Subcutaneous abdominal adipose tissue (tissue), 5 donors: ENCODE measurements around the gene CCDC40.

Experiments used
- H3K27ac ChIP-seq: one replicate; pipeline ENCODE4 v1.7.0; 2013; ENCODE audit warnings: low read depth, mild to moderate bottlenecking, inconsistent platforms, low read length, moderate library complexity
- H3K27me3 ChIP-seq, 5 donors: one replicate each; pipeline ENCODE4 v1.7.0; 2013; ENCODE audit warnings: low read length in 5 of 5, inconsistent platforms in 1 of 5; ENCODE audit not compliant: control insufficient read depth in 5 of 5, insufficient read depth in 4 of 5
- H3K36me3 ChIP-seq, 5 donors: one replicate each; pipeline ENCODE4 v1.7.0; 2013; ENCODE audit warnings: low read length in 5 of 5; ENCODE audit not compliant: control insufficient read depth in 5 of 5, insufficient read depth in 5 of 5
- H3K4me1 ChIP-seq, 5 donors: one replicate each; pipeline ENCODE4 v1.7.0; 2013; ENCODE audit warnings: low read length in 5 of 5, mild to moderate bottlenecking in 3 of 5, moderate library complexity in 1 of 5; ENCODE audit not compliant: control insufficient read depth in 5 of 5, insufficient read depth in 5 of 5
- H3K4me3 ChIP-seq, 5 donors: one replicate each; pipeline ENCODE4 v1.7.0; 2013; ENCODE audit warnings: low read length in 5 of 5, low read depth in 1 of 5
- H3K9ac ChIP-seq, 5 donors: one replicate each; pipeline ENCODE4 v1.7.0; 2013; ENCODE audit warnings: low read length in 5 of 5, mild to moderate bottlenecking in 4 of 5, moderate library complexity in 3 of 5
- H3K9me3 ChIP-seq, 5 donors: one replicate each; pipeline ENCODE4 v1.7.0; 2013; ENCODE audit warnings: low read length in 5 of 5; ENCODE audit not compliant: control insufficient read depth in 5 of 5
- donor health status: healthy.
- donor health status: healthy.
- donor health status: healthy.
- donor health status: healthy.
- donor health status: healthy.

Gene CCDC40

DNA sequence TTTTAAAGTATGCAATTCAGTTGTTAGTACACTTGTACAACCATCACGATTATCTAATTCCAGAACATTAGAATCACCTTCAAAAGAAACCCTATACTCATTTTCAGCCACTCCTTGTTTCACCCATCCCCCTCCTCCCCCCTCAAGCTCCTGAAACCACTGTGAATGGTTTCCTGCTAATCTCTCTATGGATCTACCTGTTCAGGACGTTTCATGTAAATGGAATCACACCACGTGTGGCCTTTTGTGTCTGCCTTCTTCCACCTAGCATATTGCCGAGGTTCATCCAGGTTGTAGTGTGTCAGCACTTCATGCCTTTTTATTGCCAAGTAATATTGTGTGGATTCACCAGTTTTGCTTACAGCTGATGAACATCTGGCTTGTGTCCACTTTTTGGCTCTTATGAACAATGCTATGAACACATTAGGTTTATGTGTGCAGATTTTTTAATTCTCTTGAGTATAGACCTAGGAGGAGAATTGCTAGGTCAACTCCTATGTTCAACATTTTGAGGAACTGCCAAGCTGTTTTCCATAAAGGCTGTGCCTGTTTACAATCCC lies 92.6 kb downstream of the CCDC40 start:
- Histone ChIP-seq H3K36me3 (peaks cover 0 to 14% (median 11%) of the 10 kb centered on the region in 5 donors), H3K4me3 (no peak overlapping the region), H3K27ac (no peak overlapping the region), H3K9me3 (no peaks in the 10 kb centered on the region), H3K27me3 (peaks cover 0 to 5% (median 3%) of the 10 kb centered on the region in 5 donors), H3K4me1 (no peaks in the 10 kb centered on the region), H3K9ac (no peak overlapping the region)

DNA sequence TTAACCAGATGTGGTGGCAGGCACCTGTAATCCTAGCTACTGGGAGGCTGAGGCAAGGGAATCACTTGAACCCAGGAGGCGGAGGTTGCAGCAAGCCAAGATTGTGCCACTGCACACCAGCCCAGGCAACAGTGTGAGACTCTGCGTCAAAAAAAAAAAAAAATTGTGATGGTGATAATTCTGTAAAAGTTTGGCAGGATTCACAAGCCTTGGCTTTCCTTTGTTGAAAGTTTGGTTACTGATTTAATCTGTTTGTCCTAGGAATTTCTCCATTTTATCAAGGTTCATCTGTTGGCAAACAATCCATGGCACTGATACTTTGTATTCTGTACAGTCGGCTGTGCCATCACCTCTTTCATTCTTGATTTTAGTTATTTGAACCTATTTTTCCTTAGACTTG lies 94.5 kb downstream of the CCDC40 start:
- peaks cover 0 to 3% (median 0%) of the 10 kb centered on the region in 5 donors for H3K27me3 ChIP-seq
- H3K4me1 ChIP-seq = no peaks in the 10 kb centered on the region
- H3K27ac ChIP-seq = no peak overlapping the region
- H3K4me3 ChIP-seq = no peak overlapping the region
- H3K9ac ChIP-seq = no peak overlapping the region
- peaks cover 7 to 32% (median 27%) of the 10 kb centered on the region in 5 donors for H3K36me3 ChIP-seq
- H3K9me3 ChIP-seq = no peaks in the 10 kb centered on the region

DNA sequence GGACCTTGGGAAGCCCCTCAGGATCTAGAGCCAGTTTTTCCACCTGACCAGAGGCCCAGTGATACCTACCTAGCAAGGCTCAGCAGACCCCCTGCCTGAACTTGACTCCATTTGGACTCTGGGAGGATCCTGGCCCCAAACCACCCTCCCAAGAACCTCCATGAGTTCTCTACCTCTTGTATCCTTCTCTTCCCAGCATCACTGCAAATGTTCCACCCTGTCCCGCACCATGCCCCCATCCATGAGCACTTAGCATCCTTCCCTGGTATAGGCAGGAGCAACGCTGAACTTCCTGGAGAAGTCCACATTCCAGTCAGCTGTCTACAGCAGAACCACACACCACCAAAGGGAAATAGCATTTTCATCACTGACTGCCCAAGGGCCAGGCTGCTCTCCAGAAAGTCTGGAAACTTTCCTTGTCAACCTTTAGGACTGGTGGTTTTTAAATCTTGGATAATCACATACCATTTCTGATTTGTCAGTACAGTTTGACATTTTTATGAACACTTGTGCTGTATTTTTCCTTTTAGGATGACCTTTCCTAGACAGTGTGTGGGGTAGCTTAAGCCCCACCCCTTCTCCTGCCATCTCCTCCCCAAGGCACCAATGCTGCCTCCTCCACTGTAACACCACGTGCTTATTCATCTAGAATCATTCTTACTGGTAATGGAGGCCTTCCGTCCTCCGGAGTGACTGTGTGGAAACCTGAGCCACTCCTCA lies 96.6 kb downstream of the CCDC40 start:
- Histone ChIP-seq H3K4me1 (no peaks in the 10 kb centered on the region), H3K9ac (no peak overlapping the region), H3K27me3 (peaks cover 0 to 3% (median 0%) of the 10 kb centered on the region in 5 donors), H3K27ac (no peak overlapping the region), H3K36me3 (peaks cover 16 to 53% (median 48%) of the 10 kb centered on the region in 5 donors), H3K9me3 (no peaks in the 10 kb centered on the region), H3K4me3 (no peak overlapping the region)

DNA sequence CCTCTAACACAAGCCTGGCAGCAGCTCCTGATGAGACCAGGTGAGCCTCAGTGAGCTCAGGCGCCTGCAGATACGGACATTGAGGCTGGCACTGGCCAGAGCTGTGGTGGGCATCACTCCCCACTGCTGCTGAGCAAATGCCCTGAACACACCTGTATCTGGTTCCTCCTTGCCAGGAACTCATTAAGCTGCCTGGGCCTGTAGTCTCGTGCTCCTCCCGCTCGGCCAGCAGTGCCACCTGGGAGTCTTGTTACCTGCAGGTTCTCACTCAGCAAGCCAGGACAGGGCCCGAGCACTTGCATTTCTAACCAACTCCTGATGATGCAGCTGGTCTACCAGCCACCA lies 97.2 kb downstream of the CCDC40 start:
- Histone ChIP-seq H3K4me3 (no peak overlapping the region), H3K9ac (no peak overlapping the region), H3K36me3 (peaks cover 16 to 58% (median 53%) of the 10 kb centered on the region in 5 donors), H3K27me3 (peaks cover 0 to 3% (median 0%) of the 10 kb centered on the region in 5 donors), H3K4me1 (no peaks in the 10 kb centered on the region), H3K27ac (no peak overlapping the region), H3K9me3 (no peaks in the 10 kb centered on the region)

DNA sequence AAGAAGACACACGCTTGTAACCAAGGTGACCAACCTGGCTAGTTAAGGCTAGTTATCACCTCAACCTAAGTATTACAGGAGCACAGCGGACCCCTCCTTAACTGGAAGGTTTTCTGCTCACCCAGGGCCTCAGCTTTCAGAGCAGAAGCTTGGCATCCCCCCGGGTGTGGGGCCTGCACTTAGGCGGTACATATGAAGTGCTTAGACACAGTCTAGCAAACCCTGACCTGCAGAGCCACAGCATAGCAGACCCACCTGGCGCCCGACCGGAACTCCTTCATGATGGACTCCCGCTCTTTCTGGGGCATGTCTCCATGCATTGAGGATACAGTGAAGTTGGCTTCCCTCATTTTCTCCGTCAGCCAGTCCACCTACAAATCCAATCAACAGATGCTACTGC lies 100.7 kb downstream of the CCDC40 start:
- Histone ChIP-seq H3K4me1 (no peaks in the 10 kb centered on the region), H3K27ac (no peak overlapping the region), H3K36me3 (peaks cover 20 to 91% (median 83%) of the 10 kb centered on the region in 5 donors), H3K4me3 (no peak overlapping the region), H3K9me3 (no peaks in the 10 kb centered on the region), H3K27me3 (no peaks in the 10 kb centered on the region), H3K9ac (no peak overlapping the region)

DNA sequence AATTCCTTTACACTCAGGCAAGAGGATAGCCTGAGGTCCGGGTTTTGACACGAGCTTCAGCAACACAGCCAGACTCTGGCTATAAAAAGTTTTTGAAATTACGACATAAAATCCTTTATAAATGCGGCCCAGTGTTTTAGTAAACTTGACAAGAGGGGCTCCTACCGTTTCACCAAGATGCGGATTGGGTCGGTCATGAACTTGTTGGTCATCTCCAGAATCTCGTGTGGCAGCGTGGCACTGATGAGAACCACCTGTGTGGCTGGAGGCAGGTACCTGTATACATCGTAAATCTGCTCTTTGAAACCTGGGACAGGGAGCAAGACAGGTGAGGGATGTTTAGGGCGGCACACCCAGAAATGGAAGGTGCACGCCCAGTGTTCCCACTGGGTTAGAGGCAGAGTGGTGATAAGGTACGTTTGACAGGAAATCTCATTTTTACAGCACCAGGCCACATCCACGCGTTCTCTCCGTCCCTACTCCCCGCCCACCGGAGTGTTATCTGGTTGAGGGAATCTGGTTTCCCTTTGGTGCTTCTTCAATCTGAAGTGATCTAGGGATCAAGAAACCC lies 102.5 kb downstream of the CCDC40 start:
- H3K4me1 ChIP-seq = no peaks in the 10 kb centered on the region
- no peaks in the 10 kb centered on the region for H3K27me3 ChIP-seq
- no peaks in the 10 kb centered on the region for H3K9me3 ChIP-seq
- no peak overlapping the region for H3K27ac ChIP-seq
- peaks cover 20 to 99% (median 91%) of the 10 kb centered on the region in 5 donors for H3K36me3 ChIP-seq
- H3K9ac ChIP-seq = no peak overlapping the region
- H3K4me3 ChIP-seq = no peak overlapping the region

DNA sequence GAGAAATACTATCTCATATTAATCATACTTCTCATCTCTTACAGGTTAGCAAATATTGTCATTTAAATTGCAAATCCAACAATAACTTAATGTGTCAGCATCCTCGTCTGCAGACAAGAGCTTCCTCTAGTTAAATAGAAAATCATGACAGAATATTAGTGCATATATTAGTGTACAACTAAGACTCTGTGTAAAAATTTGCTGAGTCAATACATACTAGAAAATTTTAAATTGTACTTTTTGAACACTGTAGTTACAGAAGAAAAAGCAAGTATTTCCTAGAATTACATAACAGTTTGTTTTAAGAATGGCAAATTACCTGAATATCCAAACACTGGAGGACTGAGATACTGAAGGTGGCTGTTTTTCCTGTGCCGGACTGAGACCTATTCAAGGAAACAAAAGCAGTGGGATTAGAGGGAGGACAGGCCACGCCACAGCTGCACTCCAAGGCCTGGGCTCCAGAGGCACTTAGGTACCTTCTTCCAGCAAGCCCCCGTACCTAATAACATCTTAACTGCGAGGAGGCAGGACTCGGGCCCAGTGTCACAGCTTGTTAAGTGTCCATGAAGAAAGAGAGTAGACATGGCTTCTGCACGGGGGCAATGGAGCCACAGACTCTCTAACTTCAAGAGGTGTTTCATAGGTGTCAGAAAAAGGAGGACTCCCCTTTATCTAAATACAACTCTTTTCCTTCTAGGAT lies 105.2 kb downstream of the CCDC40 start:
- no peak overlapping the region for H3K9ac ChIP-seq
- no peaks in the 10 kb centered on the region for H3K9me3 ChIP-seq
- peaks cover 11 to 75% (median 68%) of the 10 kb centered on the region in 5 donors for H3K36me3 ChIP-seq
- H3K4me1 ChIP-seq = peaks cover 6 to 21% (median 19%) of the 10 kb centered on the region in 5 donors
- H3K4me3 ChIP-seq = no peak overlapping the region
- no peaks in the 10 kb centered on the region for H3K27me3 ChIP-seq
- no peak overlapping the region for H3K27ac ChIP-seq

DNA sequence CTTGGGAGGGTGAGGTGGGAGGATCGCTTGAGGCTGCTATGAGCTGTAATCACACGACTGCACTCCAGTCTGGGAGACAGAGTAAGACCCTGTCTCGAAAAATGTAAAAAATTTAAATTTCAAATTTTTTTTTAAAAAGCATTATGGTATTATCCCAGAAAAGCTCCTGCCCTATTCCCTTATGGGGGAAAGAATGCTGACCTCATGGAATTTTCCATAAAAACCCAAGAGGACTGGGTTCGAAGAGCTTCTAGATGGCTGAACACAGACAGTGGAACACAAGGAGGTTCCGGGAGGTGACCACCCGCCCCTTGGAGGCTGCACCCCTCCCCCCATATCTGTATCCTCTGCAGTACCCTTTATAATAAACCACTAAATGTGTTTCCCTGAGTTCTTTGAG lies 106.5 kb downstream of the CCDC40 start:
- peaks cover 8 to 23% (median 21%) of the 10 kb centered on the region in 5 donors for H3K4me1 ChIP-seq
- no peaks in the 10 kb centered on the region for H3K27me3 ChIP-seq
- H3K27ac ChIP-seq = no peak overlapping the region
- H3K4me3 ChIP-seq = no peak overlapping the region
- H3K36me3 ChIP-seq = peaks cover 5 to 62% (median 55%) of the 10 kb centered on the region in 5 donors
- H3K9ac ChIP-seq = no peak overlapping the region
- H3K9me3 ChIP-seq = no peaks in the 10 kb centered on the region

DNA sequence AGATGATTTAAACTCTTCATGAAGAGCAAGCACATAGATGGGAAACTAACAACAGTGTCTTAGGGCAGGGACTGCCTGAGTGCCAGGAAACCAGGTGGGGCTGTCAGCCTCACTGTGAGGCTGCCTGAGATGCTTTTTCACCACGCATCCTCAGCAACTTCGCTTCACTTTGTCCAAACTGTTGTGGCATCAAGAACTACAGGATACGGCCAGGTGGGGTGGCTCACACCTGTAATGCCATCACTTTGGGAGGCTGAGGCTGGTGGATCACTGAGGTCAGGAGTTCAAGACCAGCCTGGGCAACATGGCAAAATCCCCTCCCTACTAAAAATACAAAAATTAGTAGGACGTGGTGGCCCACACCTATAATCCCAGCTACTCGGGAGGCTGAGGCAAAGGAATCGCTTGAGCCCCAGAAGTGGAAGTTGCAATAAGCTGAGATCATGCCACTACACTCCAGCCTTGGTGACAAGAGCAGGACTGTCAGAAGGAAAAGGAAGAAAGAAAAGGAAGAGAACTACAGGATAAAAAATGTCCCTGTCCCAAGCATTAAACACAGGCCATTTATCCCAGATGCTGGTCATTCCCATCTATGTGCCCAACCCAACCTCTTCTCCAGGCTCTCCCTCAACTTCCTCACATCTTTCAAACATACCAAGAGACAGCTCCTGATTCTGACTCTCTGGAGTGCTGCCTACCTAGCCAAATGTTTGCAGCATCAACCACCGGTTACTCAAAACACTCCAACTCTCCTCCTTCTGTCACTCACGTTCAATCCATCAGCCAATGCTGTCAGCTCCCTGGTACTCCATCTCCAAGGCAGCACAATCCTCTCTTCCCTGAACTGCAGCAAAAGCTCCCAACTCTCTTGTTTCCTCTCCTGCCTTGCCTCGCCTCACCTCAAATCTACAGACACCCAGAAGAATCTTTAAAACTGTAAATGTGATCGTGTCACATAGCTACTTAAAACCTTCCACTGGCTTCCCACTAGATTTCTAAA lies 108.9 kb downstream of the CCDC40 start:
- H3K4me1 ChIP-seq = peaks cover 8 to 29% (median 26%) of the 10 kb centered on the region in 5 donors
- no peaks in the 10 kb centered on the region for H3K9me3 ChIP-seq
- H3K9ac ChIP-seq = peak overlapping the region; percentile 68 to 88 (median 82)
- peaks cover 0 to 37% (median 31%) of the 10 kb centered on the region in 5 donors for H3K36me3 ChIP-seq
- no peaks in the 10 kb centered on the region for H3K27me3 ChIP-seq
- no peak overlapping the region for H3K27ac ChIP-seq
- H3K4me3 ChIP-seq = peak overlapping the region; percentile 82 to 96 (median 88)
